CD4-positive, alpha-beta T cell treated with Interleukin-2 at 100 ng/mL for 4 hours (primary cell): ENCODE measurements around the gene MOB2.

Source experiments
- DNase-seq: peaks from one replicate; pipeline ENCODE4 v3.0.0-alpha.2; 2020; ENCODE audit warnings: low spot score

MOB2 gene

DNA sequence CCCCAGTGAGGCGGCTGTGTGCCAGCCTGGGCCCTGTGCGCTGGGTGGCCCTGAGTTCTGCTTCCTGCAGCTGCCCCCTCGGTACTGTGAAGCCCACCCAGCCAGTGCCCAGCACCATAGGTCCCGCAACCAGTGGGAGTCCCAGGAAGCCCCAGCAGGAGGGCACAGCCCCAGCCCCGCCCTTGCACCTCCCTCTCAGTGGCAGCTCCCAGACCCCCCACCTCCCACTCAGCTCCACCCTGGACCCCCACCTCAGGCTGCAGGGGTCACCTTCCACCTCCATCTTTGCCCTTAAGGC, 30.9 kb downstream of the MOB2 start:
- no peak for DNase-seq

DNA sequence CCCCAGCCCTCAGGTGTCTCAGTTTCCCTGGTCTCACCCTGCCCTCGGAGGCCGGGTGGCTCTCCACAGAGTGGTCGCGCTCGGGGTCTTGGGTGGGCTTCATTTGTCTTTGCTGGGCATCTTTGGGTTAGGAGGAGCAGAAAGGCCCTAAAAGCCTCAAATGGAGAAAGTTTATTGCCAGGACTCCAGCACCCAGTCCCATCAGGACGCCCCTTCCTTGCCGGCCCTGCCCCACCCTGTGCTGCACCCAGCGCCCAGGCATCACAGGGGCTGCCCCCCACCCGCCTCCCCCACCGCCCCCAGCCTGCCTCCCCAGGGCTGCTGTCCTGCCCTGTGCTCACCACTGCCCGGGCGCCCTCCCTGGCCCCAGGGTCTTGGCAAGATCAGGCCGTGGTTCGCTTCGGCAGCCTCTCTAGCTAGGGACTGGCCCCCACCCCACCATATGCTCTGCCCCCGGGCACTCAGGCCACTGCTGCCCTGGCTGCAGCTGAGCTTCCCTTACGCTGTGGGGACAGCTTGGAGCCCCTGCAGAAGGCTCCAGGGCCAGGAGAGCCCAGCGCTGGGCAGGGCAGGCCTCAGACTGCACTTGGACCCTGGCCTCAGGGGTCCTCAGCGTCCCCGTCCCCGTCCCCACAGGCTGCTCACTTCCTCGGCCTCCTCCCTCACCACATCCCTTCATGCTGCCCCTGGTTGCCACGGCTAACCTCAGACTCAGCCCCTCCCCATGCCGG, 31.4 kb downstream of the MOB2 start:
- DNase-seq = no peak

DNA sequence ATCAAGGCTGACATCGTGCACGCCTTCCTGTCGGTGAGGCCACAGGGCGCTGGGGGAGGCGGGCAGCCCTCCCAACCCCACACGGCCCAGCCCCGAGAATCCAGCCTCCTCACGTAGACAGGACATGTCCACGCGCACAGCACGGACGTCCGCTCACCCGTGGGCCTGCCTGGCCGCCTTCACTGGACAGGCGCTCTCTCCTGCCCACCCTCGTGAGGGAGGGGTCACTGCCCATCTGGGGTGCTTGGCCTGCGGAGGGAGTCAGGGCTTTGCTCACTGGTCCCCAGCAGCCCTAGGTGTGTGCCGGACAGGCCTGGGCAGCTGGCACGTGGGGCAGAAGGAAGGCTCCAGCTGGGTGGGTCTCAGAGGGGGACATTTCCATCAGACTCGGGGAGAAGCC, 32.0 kb downstream of the MOB2 start:
- DNase-seq = no peak

DNA sequence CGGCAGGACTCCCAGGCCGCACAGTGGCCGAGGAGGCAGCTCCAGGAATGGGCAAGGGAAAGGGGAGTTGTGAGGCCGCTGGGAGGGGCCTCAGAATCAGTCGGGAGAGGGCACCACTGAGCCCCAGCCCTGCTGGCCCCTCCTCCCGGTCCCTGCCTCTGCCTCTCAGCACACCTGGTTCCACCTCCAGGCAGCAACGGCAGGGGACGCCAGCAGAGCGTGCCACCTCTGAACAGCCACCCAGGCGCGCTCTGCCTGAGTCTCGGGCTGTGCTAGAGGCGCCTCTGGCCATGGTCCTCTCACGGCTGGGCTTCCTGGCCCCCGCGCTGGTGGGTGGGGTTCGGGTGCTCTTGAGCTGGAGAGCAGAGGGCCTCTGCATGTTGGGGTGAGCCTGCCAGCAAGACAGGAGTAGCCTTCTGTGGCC, 33.0 kb downstream of the MOB2 start:
- peak; percentile 40 for DNase-seq

DNA sequence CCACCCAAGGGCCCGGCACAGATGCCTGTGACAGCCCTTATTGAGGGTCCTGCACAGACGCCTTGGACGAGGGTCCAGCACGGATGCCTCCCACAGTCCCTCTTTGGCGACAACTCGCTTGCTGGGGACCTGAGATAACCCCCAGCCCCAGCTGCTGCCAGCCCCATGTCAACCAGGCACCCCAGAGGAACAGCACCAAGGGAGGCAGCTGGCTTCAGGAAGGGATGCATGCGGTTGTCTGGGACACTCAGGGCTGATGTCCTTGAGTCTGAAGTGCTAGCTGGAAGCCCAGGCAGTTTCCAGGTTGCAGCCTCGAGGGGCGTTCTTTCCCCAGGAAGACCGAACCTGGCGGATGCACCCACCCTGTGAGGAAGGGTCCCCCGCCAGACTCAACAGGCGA, 33.8 kb downstream of the MOB2 start:
- no peak for DNase-seq

DNA sequence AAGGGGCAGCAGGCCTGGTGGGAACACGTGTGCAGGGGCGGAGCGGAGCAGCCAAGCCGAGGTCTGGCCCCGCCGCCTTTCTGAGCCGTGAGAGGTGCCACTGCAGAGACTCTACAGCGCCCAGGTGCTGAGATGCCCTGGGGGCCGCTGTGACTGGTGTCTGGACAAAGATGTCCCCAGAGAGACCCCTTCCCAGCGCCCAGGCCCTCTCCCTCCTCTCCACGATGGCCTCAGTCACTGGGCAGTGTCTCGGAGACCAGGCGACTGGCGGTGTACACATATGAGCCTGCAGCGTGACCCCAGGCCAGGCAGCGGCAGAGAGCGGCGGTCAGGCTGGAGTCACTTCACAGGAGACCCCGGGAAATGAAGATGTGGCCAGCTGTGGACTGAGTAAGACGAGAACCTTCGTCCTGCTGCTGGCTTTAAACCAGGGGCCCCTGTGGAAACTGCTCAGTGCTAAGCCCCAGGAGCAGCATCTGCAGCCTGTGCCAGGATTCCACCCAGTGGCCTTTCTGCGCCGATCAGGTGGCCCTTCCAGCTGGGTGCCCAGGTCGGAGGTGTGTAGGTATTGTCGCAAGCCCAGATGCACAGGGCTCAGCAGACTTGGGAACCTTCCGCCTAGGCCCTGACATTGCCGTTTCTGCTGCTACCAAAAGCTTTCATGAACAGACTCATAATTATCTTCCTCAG, 34.7 kb downstream of the MOB2 start:
- no peak for DNase-seq

DNA sequence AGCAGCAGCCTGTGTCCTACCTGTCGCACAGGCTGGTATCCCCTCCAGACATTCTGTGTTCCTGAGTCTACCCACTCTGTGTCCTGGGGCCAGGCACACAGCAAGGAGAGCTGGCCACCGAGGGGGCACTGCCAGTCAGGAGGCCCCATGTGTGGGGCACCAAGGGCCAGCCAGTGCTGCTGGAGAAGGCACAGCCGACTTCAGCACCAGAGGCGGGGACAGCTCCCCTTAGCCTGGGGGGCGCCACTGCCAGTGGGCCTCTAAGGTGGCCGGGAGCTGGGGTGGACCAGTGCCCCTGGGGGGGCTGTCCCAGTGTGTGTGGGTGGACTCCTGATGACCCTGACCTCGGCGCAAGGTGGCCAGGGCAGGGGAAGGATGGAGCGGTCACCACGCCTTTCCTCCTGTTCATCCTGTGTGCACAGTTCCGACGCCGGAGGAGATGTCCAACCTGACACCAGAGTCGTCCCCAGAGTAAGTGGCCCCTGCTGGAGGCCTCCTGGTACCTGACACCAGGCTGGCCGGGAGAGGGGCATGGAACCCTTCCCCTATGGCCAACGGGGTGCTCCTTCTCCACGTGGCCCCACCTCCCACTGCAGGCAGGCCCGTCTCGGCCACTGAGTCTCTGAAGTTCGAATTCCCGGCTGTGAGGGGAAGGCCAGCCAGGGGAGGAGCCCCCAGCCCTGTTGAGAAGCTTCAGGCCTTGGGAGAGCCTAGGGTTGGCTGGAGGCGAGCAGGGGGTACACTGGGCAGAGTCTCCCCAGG, 35.4 kb downstream of the MOB2 start:
- DNase-seq = no peak

DNA sequence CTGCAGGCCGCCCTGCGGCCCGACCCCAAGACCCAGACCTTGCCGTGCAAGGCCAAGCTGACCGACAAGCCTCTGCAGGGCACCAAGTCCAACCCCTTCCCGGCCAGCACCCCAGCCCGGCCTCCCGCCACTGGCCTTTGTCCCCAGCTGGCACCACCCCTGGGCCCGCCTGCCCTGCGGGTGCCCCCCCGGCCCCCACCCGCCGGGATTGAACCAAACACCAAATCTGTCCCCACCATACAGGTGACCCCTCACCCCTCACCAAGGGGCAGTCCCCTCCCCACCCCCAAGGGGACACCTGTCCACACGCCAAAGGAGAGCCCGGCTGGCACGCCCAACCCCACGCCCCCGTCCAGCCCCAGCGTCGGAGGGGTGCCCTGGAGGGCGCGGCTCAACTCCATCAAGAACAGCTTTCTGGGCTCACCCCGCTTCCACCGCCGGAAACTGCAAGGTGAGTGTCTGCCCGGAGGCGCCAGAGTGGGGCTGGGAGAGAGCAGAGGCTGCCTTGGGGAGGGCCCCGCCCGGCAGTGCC, 36.2 kb downstream of the MOB2 start:
- no peak for DNase-seq

DNA sequence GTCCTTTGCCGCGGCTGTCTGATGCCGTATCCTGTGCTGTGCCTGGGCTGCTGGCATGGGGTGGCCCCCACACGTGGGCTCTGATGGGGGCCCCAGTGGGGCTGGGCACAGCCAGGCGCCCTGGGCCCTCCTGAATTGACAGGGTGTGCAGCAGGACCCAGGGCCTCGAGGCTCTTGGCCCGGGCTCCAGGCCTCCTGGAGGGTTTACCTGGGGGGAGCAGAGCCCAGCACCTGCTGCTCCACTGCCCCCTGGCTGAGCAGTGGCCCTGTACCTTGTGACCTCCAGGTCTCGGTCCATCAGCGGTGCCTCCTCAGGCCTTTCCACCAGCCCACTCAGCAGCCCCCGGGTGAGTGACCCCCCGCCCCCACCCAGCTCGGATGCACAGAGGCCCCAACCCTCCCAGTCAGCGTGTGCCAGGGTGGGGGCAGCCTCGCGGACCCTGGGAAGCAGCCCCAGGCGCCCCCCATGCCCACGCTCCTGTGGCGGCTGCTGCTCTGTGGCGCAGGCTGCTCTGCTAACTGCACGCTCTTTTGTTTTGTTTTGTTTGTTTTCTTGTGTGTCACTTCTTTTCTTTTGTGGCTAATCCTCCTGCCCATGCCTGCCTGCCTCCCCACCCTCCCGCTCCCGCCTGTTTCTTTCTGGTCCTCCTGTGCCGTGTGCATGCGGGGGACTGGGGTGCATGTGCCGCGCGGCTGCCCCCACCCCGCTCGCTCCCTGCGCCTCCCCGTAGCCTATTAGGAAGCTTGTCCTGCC, 36.9 kb downstream of the MOB2 start:
- DNase-seq = no peak

DNA sequence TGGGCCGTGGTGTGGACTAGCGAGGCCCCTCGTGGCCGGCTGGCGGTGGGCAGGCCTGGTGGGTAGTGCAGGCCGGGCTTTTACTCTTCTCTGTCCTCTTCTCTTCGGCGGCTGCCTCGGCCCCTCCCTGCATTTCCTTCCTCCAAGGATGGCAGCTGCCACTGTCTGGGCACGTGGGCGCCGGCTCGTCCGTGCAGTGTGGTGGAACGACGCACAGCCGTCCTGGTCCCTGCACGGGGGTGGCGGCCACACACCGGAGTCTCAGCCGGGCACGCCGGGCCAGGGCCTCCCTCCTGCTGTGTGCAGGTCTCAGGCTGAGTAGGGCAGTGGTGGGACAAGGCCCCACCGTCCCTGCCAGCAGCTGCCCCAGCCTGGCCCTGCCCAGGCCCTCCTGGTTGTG, 37.7 kb downstream of the MOB2 start:
- no peak for DNase-seq

DNA sequence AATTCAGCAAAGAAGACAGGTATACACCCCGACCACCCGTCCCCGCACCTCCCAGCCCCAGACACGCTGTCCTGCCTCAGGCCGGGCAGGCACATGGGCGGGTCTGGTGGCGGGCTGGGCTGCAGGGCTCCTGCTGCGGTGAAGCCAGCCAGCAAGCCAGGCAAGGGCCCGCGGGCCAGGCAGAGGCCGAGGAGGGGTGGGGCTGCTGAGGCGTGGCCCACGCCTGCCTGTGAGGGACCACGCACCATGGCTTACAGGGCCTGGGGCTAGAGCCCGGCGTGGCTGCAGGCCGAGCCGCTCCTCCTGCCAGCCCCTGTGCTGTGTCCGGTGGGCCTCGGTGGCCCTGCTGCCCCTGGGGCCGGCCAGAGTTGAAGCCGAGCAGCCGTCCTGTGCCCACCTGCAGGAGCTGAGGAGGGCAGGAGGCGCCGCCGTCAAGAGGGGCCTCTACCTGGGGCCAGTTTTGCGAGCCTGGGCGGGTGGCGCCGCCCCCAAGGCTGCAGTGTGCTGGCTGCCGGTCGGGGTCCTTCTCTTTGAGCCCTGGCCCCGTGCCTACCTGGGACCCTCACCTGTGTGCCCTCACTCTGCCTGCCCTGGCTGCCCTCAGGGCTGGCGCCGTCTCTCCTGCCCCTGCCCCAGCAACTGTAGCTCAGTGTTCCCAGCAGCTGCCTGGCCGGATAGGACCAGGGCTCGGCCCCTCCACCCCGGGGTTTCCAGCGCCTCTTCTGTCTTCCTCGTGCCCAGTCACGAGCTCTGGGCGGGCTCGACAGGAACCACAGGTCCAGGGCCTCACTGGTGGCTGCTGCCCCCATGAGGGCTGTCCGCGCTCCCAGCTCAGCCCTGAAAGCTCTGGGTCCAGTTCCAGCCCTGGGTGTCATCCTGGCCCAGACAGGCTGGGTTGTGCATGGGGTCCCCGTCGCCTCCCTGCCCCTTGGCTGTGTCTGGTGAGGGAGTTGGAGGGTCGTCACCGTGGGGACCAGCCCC, 38.4 kb downstream of the MOB2 start:
- no peak for DNase-seq

DNA sequence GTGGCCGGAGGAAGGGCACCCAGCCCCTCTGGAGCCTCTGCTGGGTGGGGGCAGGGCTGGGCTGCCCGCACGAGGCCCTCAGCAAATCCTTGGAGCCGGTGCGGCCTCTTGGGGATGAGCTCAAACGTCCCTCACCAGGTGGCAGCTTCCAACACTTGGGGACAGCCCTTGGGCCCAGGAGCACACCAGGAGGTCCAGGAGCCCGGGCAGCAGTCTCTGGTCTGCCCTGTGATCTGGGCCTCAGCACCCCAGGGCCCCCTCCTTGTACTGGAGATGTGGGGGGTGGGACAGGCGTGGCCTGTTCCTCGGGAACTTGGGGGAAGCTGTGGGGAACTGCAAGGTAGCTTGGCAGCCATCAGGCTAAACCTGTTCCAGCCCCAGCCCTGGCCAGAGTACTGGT, 40.0 kb downstream of the MOB2 start:
- no peak for DNase-seq

DNA sequence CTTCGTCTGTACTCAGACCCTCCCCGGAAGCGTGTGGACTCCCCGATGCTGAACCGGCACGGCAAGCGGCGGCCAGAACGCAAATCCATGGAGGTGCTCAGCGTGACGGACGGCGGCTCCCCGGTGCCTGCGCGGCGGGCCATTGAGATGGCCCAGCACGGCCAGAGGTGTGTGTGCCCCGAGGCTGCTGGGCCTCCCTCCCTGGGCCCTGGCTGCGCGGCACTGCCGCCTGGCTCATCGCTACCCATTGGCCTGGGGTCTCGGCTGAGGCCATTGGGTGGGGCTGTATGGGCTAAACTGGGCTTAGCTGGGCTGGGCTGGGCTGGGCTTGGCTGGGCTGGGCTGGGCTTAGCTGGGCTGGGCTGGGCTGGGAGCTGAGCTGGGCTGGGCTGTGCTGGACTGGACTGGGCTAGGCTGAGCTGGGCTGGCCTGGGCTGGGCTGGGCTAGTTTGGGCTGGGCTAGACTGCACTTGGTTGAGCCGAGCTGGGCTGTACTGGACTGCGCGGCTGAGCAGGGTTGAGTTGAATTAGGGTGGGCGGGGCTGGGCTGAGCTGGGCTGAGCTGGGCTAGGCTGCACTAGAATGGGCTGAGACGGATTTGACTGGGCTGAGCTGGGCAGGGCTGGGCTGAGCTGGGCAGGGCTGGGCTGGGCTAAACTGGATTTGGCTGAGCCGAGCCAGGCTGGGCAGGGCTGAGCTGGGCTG, 40.7 kb downstream of the MOB2 start:
- no peak for DNase-seq

DNA sequence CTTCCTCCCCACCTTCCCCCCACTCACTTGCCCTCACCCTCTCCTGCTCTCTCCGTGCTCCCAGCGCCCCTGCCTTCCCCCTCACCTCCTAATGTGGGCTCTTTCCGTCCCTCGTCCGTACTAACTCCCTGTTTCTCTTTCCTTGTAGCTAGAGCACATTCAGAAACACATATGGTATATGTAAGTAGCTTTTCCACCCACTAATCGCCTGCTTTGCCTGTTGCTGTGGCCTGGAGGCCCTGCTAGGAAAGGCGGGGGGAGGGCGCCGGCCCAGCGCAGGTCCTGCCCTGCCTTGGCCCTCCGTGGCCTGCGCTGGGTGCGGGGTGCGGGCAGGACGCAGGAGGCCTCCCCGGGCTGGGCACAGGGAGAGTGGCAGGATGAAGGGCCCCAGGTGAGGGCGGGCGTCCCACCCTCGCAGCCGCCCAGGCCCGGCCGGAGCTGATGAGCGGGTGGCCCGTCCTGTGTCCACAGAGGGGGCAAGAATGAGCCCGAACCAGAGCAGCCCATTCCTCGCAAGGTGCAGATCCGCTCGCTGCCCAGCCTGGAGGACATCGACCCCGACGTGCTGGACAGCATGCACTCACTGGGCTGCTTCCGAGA, 41.7 kb downstream of the MOB2 start:
- DNase-seq = no peak

DNA sequence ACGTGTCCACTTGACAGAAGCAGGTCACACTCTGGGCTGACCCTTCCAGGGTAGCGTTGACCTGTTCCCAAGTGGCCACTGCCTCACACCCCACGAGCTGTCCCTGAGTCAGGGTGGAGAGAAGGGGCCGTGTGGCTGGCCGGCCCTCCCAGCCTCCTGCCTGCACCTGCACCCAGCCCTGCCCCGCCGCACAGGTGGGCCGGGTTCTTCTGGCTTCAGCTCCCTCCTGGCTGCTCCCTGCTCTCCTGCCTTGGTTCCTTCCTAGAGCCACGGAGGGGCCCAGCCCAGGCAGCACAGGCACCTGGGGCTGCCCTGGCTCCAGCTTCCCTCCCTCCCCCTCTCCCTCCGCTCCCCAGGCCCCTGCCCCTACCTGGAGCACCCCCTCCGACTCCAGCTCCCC, 42.3 kb downstream of the MOB2 start:
- DNase-seq = no peak

DNA sequence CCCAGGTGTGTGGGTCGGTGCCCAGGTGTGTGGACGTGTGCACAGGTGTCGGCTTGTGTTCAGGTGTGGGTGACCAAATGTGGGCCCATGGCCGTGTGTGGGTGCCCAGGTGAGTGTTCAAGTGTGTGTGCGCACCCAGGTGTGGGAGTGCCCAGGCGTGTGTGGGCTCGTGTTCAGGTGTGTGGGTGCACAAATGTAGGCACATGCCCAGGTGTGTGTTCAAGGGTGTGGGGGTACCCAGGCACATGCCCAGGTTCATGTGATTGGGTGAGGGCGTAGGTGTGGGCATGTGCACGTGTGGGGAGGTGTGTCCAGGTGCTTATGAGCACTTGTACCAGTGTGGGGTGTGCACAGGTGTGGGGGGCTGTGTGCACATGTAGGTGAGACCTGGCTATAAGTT, 42.8 kb downstream of the MOB2 start:
- no peak for DNase-seq

DNA sequence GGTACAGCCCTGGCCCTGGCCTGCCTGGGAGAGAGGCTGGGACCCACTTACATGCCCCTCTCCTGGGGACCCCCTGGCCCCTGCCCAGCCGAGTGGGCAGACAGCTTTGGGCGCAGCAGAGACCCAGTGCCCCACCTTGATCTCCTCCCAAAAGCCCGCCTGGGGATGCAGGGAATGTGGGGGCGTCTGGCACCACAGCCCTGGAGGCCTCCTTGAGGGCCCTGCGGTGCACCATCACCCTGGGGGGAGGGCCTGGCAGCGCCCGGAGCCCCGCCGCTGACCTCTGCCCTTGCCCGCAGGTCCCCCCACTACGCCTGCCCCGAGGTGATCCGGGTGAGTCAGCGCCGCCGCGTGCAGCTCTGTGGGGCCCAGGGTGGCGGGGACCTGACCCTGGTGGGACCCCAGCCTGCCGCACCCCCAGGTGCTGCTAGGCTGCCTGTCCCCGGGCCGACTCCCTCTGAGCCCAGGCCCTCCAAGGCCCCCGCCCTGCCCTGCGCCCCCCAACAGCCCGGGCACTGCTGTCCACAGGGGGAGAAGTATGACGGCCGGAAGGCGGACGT, 43.7 kb downstream of the MOB2 start:
- DNase-seq = no peak

DNA sequence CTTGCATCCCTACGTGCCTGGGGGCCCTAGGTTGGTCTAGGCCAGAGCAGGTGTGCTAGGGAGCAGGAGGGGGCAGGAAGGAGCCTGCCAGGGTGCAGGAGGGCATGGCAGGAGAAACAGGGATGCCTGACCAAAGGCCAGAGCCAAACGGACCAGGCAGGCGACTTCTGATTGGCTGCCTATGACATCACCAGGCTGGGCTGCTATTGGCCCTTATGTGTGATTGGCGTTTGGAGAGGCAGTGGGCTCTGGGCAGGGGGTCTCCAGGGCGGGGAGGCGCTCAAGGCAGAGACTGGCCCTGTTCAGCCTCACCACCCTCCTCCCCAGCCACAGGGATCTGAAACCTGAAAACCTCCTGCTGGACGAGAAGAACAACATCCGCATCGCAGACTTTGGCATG, 44.4 kb downstream of the MOB2 start:
- DNase-seq = no peak

DNA sequence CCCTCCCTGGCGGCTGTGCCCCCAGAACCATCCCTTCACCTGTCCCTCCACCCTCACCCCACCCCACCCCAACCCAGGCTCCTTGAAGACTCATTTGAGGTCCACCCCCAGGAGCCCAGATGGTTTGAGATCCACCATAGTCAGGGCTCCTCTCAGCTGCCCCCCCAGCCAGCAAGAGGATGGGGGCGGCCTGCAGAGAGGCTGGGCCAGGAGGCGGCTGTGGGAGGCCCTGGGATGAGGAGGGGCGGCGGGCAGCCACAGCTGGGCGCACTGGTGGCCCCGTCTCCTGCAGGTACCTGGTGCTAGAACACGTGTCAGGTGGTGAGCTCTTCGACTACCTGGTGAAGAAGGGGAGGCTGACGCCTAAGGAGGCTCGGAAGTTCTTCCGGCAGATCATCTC, 46.1 kb downstream of the MOB2 start:
- no peak for DNase-seq

DNA sequence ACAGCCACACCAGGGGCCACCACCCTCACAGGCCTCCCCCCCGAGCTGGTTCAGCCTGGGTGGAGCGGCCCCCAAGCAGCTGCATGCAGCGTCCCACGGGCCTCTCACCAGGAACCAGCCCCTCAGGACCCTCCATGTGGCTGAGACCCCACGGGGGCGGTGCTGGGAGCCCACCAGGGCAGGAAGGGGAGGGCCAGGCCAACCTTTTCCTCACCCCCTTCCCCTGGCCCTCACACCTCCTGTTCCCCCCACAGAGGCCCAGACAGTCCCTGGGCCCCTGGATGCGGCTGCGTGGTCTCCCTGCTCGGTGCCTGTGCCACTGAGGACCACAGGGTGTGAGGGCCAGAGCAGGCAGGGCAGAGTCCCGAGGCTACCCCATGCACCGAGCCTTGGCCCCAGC, 46.5 kb downstream of the MOB2 start:
- no peak for DNase-seq
